GM23338 (cell line): Measurements from ENCODE around the gene COTL1. TPM values are rescaled to one million over a fixed set of nuclear protein-coding genes. Genes with fewer than 3 reads are reported as not detected.

Experiments
- ATAC-seq: fragments of 200-7000 bp; cut with Tn5 transposase; 3 replicates; pipeline ENCODE4 v1.9.1; 2020
- DNase-seq: peaks from one replicate; pipeline ENCODE4 v3.0.0-alpha.2; 2015; ENCODE audit warnings: low spot score
- H2AFZ ChIP-seq: fragments of 200-600 bp; sonication (generic); 2 replicates; pipeline ENCODE4 v1.8.0; 2016; ENCODE audit warnings: antibody characterized with exemption, mild to moderate bottlenecking, moderate library complexity
- H3F3A ChIP-seq: fragments of 200-600 bp; sonication (generic); replicated peaks from 2 replicates; pipeline ENCODE4 v1.8.0; 2017; ENCODE audit warnings: antibody characterized with exemption, mixed run types, low read depth
- H3K27ac ChIP-seq: fragments of 200-600 bp; sonication (generic); 2 replicates; pipeline ENCODE4 v1.6.1; 2016; ENCODE audit warnings: low read depth
- H3K27me3 ChIP-seq: fragments of 200-600 bp; sonication (generic); 2 replicates; pipeline ENCODE4 v1.8.0; 2016; ENCODE audit warnings: mild to moderate bottlenecking, mixed run types, moderate library complexity; ENCODE audit not compliant: insufficient read depth
- H3K36me3 ChIP-seq: fragments of 200-600 bp; sonication (generic); 2 replicates; pipeline ENCODE4 v1.8.0; 2016; ENCODE audit warnings: mild to moderate bottlenecking; ENCODE audit not compliant: insufficient read depth
- H3K4me1 ChIP-seq: fragments of 200-600 bp; sonication (generic); 2 replicates; pipeline ENCODE4 v1.8.0; 2016; ENCODE audit warnings: mild to moderate bottlenecking, moderate library complexity; ENCODE audit not compliant: insufficient read depth
- H3K4me2 ChIP-seq: fragments of 200-600 bp; sonication (generic); 2 replicates; pipeline ENCODE4 v1.7.1; 2017; ENCODE audit warnings: mixed run types
- H3K4me3 ChIP-seq: fragments of 200-600 bp; sonication (generic); 2 replicates; pipeline ENCODE4 v1.6.1; 2016; ENCODE audit warnings: mixed run types
- H3K79me2 ChIP-seq: fragments of 200-600 bp; sonication (generic); replicated peaks from 2 replicates; pipeline ENCODE4 v1.8.0; 2017; ENCODE audit warnings: mild to moderate bottlenecking; ENCODE audit not compliant: insufficient read depth
- H3K9me2 ChIP-seq: fragments of 200-600 bp; sonication (generic); 2 replicates; pipeline ENCODE4 v1.8.0; 2017; ENCODE audit not compliant: insufficient read depth
- H4K20me1 ChIP-seq: fragments of 200-600 bp; sonication (generic); replicated peaks from 2 replicates; pipeline ENCODE4 v1.8.0; 2017; ENCODE audit warnings: mild to moderate bottlenecking; ENCODE audit not compliant: insufficient read depth
- H3K27ac Mint-ChIP-seq: 2 replicates; pipeline ENCODE4 v1.8.0; 2020; ENCODE audit warnings: inconsistent platforms, mild to moderate bottlenecking, moderate library complexity, mixed read lengths
- H3K27me3 Mint-ChIP-seq: 3 replicates; pipeline ENCODE4 v1.8.0; 2022; ENCODE audit warnings: low read depth, mild to moderate bottlenecking, moderate library complexity, mixed read lengths, inconsistent platforms; ENCODE audit not compliant: insufficient read depth, poor library complexity
- H3K36me3 Mint-ChIP-seq: 3 replicates; pipeline ENCODE4 v1.8.0; 2021; ENCODE audit warnings: low read depth, mild to moderate bottlenecking, inconsistent platforms, moderate library complexity, mixed read lengths
- H3K4me1 Mint-ChIP-seq: 3 replicates; pipeline ENCODE4 v1.8.0; 2020; ENCODE audit warnings: mild to moderate bottlenecking, inconsistent platforms, mixed read lengths
- H3K4me3 Mint-ChIP-seq: 3 replicates; pipeline ENCODE4 v1.8.0; 2021; ENCODE audit warnings: moderate library complexity, mild to moderate bottlenecking, inconsistent platforms, mixed read lengths
- H3K9me3 Mint-ChIP-seq: 3 replicates; pipeline ENCODE4 v1.8.0; 2020; ENCODE audit warnings: moderate library complexity, mild to moderate bottlenecking, inconsistent platforms, mixed read lengths
- CREB1 ChIP-seq: fragments of 250-450 bp; sonication (Bioruptor Pico); IDR thresholded peaks from 2 replicates; pipeline ENCODE4 v1.5.0; 2020; ENCODE audit warnings: low read depth, mild to moderate bottlenecking, moderate library complexity
- CTCF ChIP-seq, 2 experiments: fragments of 200-600 bp in 1 of 2; sonication (generic) in 1 of 2; conservative IDR thresholded peaks; 2 replicates each; pipeline versions ENCODE4 v1.5.1 to v1.6.1; 2016 to 2017; ENCODE audit warnings: antibody characterized with exemption in 2 of 2, low read depth in 2 of 2, mild to moderate bottlenecking in 2 of 2, moderate library complexity in 1 of 2
- EZH2 ChIP-seq: fragments of 200-600 bp; sonication (generic); IDR thresholded peaks from one replicate; pipeline ENCODE4 v1.8.0; 2017; ENCODE audit warnings: antibody characterized with exemption, mild to moderate bottlenecking, low read depth; ENCODE audit not compliant: unreplicated experiment
- EZH2phosphoT487 ChIP-seq: fragments of 200-600 bp; sonication (generic); IDR thresholded peaks from one replicate; pipeline ENCODE4 v1.8.1; 2018; ENCODE audit warnings: antibody characterized with exemption; ENCODE audit not compliant: unreplicated experiment
- JUNB ChIP-seq: IDR thresholded peaks from one replicate; pipeline ENCODE4 v1.6.1; 2016; ENCODE audit warnings: antibody characterized with exemption; ENCODE audit not compliant: unreplicated experiment
- NANOG ChIP-seq: IDR thresholded peaks from 2 replicates; pipeline ENCODE4 v1.6.1; 2016; ENCODE audit warnings: antibody characterized with exemption, borderline replicate concordance
- POLR2AphosphoS5 ChIP-seq: IDR thresholded peaks from 2 replicates; pipeline ENCODE4 v1.6.1; 2016; ENCODE audit warnings: antibody characterized with exemption, low read depth
- REST ChIP-seq: IDR thresholded peaks from one replicate; pipeline ENCODE4 v1.6.1; 2018; ENCODE audit warnings: antibody characterized with exemption; ENCODE audit not compliant: unreplicated experiment
- STAT1 ChIP-seq: IDR thresholded peaks from one replicate; pipeline ENCODE4 v1.6.1; 2016; ENCODE audit warnings: antibody characterized with exemption; ENCODE audit not compliant: unreplicated experiment
- ZNF114 ChIP-seq: fragments of 250-450 bp; sonication (Bioruptor Pico); IDR thresholded peaks from 2 replicates; pipeline ENCODE4 v1.5.0; 2020; ENCODE audit warnings: mild to moderate bottlenecking, moderate library complexity
- ZNF331 ChIP-seq: fragments of 250-450 bp; sonication (Bioruptor Pico); IDR thresholded peaks from 2 replicates; pipeline ENCODE4 v1.5.0; 2020; ENCODE audit warnings: low read depth, mild to moderate bottlenecking, moderate library complexity
- ZNF462 ChIP-seq: fragments of 250-450 bp; sonication (Bioruptor Pico); IDR thresholded peaks from 2 replicates; pipeline ENCODE4 v1.5.0; 2020; ENCODE audit warnings: mild to moderate bottlenecking, moderate library complexity
- polyA plus RNA-seq: library from polyadenylated mRNA; unstranded; fragments of >200 nt; fragmentation: Nextera tagmentation; extraction: Ambion mirVana; gene quantifications from 2 replicates; pipeline ENCODE4 v1.2.1, GENCODE V29; 2016
- total RNA-seq: library from RNA; depleted of rRNA; stranded (reverse); fragments of >200 nt; shearing (Covaris generic); gene quantifications from 2 replicates; pipeline ENCODE4 v1.2.3, GENCODE V29; 2014
- TF ChIP-seq, protein P1 (sequence below): IDR thresholded peaks from 2 replicates; pipeline ENCODE4 v1.6.1; 2016; ENCODE audit warnings: antibody characterized with exemption

COTL1 gene
- total and polyA plus RNA-seq, 2 experiments from 2014 or later = 117 to 166 TPM

GRCh38 chr16:84607694-84608093 lies 10.2 kb downstream of the COTL1 start:
- H3K27ac ChIP-seq = no peak overlapping the region
- no peak overlapping the region for H3K4me3 ChIP-seq
- H3K27me3 Mint-ChIP-seq = peaks cover 5% of the 10 kb centered on the region
- H3K27ac Mint-ChIP-seq = no peak overlapping the region
- TF ChIP-seq ZNF114 (CRISPR knock-in tag) = no peak
- TF ChIP-seq CTCF (conservative IDR thresholded peaks at IDR 0.05; ENCODE audit: low read depth in 2 of 2) = no peak
- TF ChIP-seq POLR2AphosphoS5 = no peak
- TF ChIP-seq EZH2 = no peak
- TF ChIP-seq STAT1 = no peak
- no peak for TF ChIP-seq NANOG
- no peak for TF ChIP-seq ZNF462 (CRISPR knock-in tag)
- TF ChIP-seq REST = no peak
- no peak for TF ChIP-seq EZH2phosphoT487
- TF ChIP-seq CREB1 (CRISPR knock-in tag) = no peak
- no peak for TF ChIP-seq ZNF331 (CRISPR knock-in tag)
- no peak for TF ChIP-seq JUNB
- TF ChIP-seq, protein P1, sequence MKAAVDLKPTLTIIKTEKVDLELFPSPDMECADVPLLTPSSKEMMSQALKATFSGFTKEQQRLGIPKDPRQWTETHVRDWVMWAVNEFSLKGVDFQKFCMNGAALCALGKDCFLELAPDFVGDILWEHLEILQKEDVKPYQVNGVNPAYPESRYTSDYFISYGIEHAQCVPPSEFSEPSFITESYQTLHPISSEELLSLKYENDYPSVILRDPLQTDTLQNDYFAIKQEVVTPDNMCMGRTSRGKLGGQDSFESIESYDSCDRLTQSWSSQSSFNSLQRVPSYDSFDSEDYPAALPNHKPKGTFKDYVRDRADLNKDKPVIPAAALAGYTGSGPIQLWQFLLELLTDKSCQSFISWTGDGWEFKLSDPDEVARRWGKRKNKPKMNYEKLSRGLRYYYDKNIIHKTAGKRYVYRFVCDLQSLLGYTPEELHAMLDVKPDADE = no peak
- DNase-seq (no peak), ATAC-seq (no peak)
- 0 out of 2 replicates have a peak, but pooled peaks cover 9% of the 10 kb centered on the region for H3F3A ChIP-seq
- H3K4me1 Mint-ChIP-seq = peaks cover 23% of the 10 kb centered on the region
- no peaks in the 10 kb centered on the region for H3K9me2 ChIP-seq
- H3K4me1 ChIP-seq = peaks cover 13% of the 10 kb centered on the region
- no peak overlapping the region for H3K4me2 ChIP-seq
- peaks cover 30% of the 10 kb centered on the region for H4K20me1 ChIP-seq
- peaks cover 91% of the 10 kb centered on the region for H3K79me2 ChIP-seq
- no peak overlapping the region for H2AFZ ChIP-seq
- peaks cover 34% of the 10 kb centered on the region for H3K36me3 Mint-ChIP-seq
- peaks cover 3% of the 10 kb centered on the region; the same call in 2 of the 3 replicates for H3K9me3 Mint-ChIP-seq
- H3K4me3 Mint-ChIP-seq = no peak overlapping the region
- H3K27me3 ChIP-seq = no peaks in the 10 kb centered on the region
- H3K36me3 ChIP-seq = no peaks in the 10 kb centered on the region
